NCI-H1105 (cell line): Measurements from ENCODE around the gene GGNBP2.

ENCODE experiments used
- DNase-seq: peaks from one replicate; lab custom pipeline; 2025; lab: John Stamatoyannopoulos, UW

The GGNBP2 gene

DNA sequence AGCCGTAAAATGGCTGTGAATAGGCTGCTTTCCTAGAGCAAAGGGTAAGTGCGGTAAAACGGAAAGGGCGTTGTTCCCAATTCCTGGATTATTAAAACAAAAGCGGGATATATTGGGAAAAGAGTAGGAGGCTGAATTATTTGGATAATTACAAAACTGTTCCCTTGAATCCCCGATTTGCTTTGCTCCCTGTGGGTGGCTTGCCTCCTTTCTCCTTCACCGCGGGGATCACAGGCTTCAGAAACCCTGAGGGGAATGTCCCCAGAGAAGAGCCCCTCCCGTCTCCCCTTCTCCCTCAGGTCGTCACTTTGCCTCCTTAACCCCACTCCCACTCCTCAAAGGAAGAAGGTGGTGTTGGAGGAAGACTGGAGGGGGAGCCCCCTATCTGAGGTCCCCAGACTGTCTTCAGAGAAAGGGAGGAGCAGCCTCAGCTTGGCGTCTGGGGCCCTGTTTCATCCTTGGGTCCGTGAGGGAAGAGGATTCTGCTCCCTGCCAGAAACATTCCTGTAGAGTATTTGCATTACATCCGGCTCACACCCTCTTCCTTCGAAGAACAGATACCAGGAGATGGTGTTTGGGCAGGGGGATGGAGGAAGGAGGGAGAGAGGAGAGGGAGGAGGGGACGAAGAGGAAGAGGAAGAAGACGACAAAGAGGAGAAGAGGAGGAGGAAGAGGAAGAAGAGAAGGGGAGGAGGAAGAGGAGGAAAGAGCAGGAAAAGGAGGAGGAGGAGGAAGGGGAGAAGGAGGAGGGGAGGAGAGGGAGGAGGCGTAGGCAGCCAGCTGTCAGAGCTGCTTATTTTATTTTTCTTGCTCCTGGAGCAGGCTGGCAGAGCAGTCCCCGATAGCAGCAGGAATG lies 88.4 kb downstream of the GGNBP2 start:
- DNase-seq: no peak
